ENCODE results near the gene HS2ST1.

HS2ST1 gene

GRCh38 chr1:87121711-87122163, 207.3 kb downstream of the HS2ST1 start:
- no peaks in the 10 kb centered on the region for H3K27me3 ChIP-seq (ENCODE audit: insufficient read depth, poor library complexity, severe bottlenecking)
- no peak for DNase-seq (ENCODE audit: low read depth in 1 of 2, low spot score in 1 of 2)
- H3K27ac ChIP-seq (replicated peaks) = no peak overlapping the region
- H3K4me3 ChIP-seq (replicated peaks; ENCODE audit: insufficient read depth, low read length) = no peak overlapping the region
- TF ChIP-seq SPI1 (IDR thresholded peaks at IDR 0.05; ENCODE audit: borderline replicate concordance, low read depth) (no peak), REST (IDR thresholded peaks at IDR 0.05; ENCODE audit: insufficient replicate concordance, low read depth) (no peak), GABPA (IDR thresholded peaks at IDR 0.05; ENCODE audit: low read depth) (no peak), POLR2AphosphoS5 (IDR thresholded peaks at IDR 0.05; ENCODE audit: low read depth) (no peak), CTCF (IDR thresholded peaks at IDR 0.05; ENCODE audit: insufficient read depth, low read length) (no peak)

GRCh38 chr1:87122243-87122642, 207.8 kb downstream of the HS2ST1 start:
- H3K4me3 ChIP-seq (replicated peaks; ENCODE audit: insufficient read depth, low read length) = no peak overlapping the region
- TF ChIP-seq GABPA (IDR thresholded peaks at IDR 0.05; ENCODE audit: low read depth) (no peak), CTCF (IDR thresholded peaks at IDR 0.05; ENCODE audit: insufficient read depth, low read length) (no peak), REST (IDR thresholded peaks at IDR 0.05; ENCODE audit: insufficient replicate concordance, low read depth) (no peak), SPI1 (IDR thresholded peaks at IDR 0.05; ENCODE audit: borderline replicate concordance, low read depth) (no peak), POLR2AphosphoS5 (IDR thresholded peaks at IDR 0.05; ENCODE audit: low read depth) (no peak)
- DNase-seq (ENCODE audit: low read depth in 1 of 2, low spot score in 1 of 2) = no peak
- no peaks in the 10 kb centered on the region for H3K27me3 ChIP-seq (ENCODE audit: insufficient read depth, poor library complexity, severe bottlenecking)
- no peak overlapping the region for H3K27ac ChIP-seq (replicated peaks)

GRCh38 chr1:87123610-87124009, 209.2 kb downstream of the HS2ST1 start:
- DNase-seq (ENCODE audit: low read depth in 1 of 2, low spot score in 1 of 2) = no peak
- no peak for TF ChIP-seq GABPA (IDR thresholded peaks at IDR 0.05; ENCODE audit: low read depth)
- TF ChIP-seq POLR2AphosphoS5 (IDR thresholded peaks at IDR 0.05; ENCODE audit: low read depth) = no peak
- TF ChIP-seq REST (IDR thresholded peaks at IDR 0.05; ENCODE audit: insufficient replicate concordance, low read depth) = no peak
- no peak for TF ChIP-seq SPI1 (IDR thresholded peaks at IDR 0.05; ENCODE audit: borderline replicate concordance, low read depth)
- no peak for TF ChIP-seq CTCF (IDR thresholded peaks at IDR 0.05; ENCODE audit: insufficient read depth, low read length)
- H3K27ac ChIP-seq (replicated peaks) = no peak overlapping the region
- no peak overlapping the region for H3K4me3 ChIP-seq (replicated peaks; ENCODE audit: insufficient read depth, low read length)
- H3K27me3 ChIP-seq (ENCODE audit: insufficient read depth, poor library complexity, severe bottlenecking) = no peaks in the 10 kb centered on the region

Data from HL-60 (cell line).